Hepatocyte (in vitro differentiated cells): ENCODE measurements around the gene TSPAN16. TPM values are rescaled to one million over a fixed set of nuclear protein-coding genes. Genes with fewer than 3 reads are reported as not detected.

Experiments used
- DNase-seq: peaks from one replicate; pipeline ENCODE4 v3.0.0-alpha.2; 2016; ENCODE audit warnings: low spot score
- H2AFZ ChIP-seq: fragments of 200-600 bp; sonication (generic); 2 replicates; pipeline ENCODE4 v1.6.0; 2016; ENCODE audit warnings: antibody characterized with exemption, mild to moderate bottlenecking
- H3K27ac ChIP-seq: fragments of 200-600 bp; sonication (generic); 2 replicates; pipeline ENCODE4 v1.5.1; 2016; ENCODE audit warnings: mild to moderate bottlenecking
- H3K27me3 ChIP-seq: fragments of 200-600 bp; sonication (generic); 2 replicates; pipeline ENCODE4 v1.6.1; 2016
- H3K36me3 ChIP-seq: fragments of 200-600 bp; sonication (generic); replicated peaks from 2 replicates; pipeline ENCODE4 v1.5.1; 2016; ENCODE audit warnings: low read depth; ENCODE audit not compliant: insufficient read depth
- H3K4me1 ChIP-seq: fragments of 200-600 bp; sonication (generic); 2 replicates; pipeline ENCODE4 v1.5.1; 2016; ENCODE audit warnings: mild to moderate bottlenecking, moderate library complexity; ENCODE audit not compliant: insufficient read depth
- H3K4me2 ChIP-seq: fragments of 200-600 bp; sonication (generic); 2 replicates; pipeline ENCODE4 v1.6.0; 2016
- H3K4me3 ChIP-seq: fragments of 200-600 bp; sonication (generic); 2 replicates; pipeline ENCODE4 v1.5.1; 2016; ENCODE audit warnings: mild to moderate bottlenecking
- H3K79me2 ChIP-seq: fragments of 200-600 bp; sonication (generic); 2 replicates; pipeline ENCODE4 v1.6.0; 2017; ENCODE audit warnings: mild to moderate bottlenecking
- H3K9me2 ChIP-seq: fragments of 200-600 bp; sonication (generic); replicated peaks from 2 replicates; pipeline ENCODE4 v1.6.0; 2017; ENCODE audit warnings: mild to moderate bottlenecking; ENCODE audit not compliant: insufficient read depth
- H3K9me3 ChIP-seq: fragments of 200-600 bp; sonication (generic); 2 replicates; pipeline ENCODE4 v1.5.1; 2016; ENCODE audit warnings: low read depth, mild to moderate bottlenecking
- H4K20me1 ChIP-seq: fragments of 200-600 bp; sonication (generic); 2 replicates; pipeline ENCODE4 v1.6.0; 2016; ENCODE audit warnings: mild to moderate bottlenecking; ENCODE audit not compliant: insufficient read depth, poor library complexity, severe bottlenecking
- CTCF ChIP-seq: fragments of 200-600 bp; sonication (generic); IDR thresholded peaks from 2 replicates; pipeline ENCODE4 v1.5.1; 2016; ENCODE audit warnings: antibody characterized with exemption, mild to moderate bottlenecking; ENCODE audit not compliant: poor library complexity
- EZH2 ChIP-seq: fragments of 200-600 bp; sonication (generic); IDR thresholded peaks from 2 replicates; pipeline ENCODE4 v1.6.1; 2016; ENCODE audit warnings: antibody characterized with exemption, mild to moderate bottlenecking, borderline replicate concordance
- EZH2phosphoT487 ChIP-seq: fragments of 200-600 bp; sonication (generic); IDR thresholded peaks from one replicate; pipeline ENCODE4 v1.6.1; 2018; ENCODE audit warnings: antibody characterized with exemption, mild to moderate bottlenecking, low read depth, moderate library complexity; ENCODE audit not compliant: unreplicated experiment, severe bottlenecking
- WGBS: methylation state at CpG from one replicate; pipeline ENCODE4 v1.1.6; 2016; ENCODE audit warnings: low lambda C conversion rate; ENCODE audit errors: missing lambda C conversion rate; 5-methylcytosine and 5-hydroxymethylcytosine counted together
- polyA plus RNA-seq: library from polyadenylated mRNA; unstranded; fragments of >200 nt; fragmentation: Nextera tagmentation; extraction: Ambion mirVana; gene quantifications from 2 replicates; pipeline ENCODE4 v1.2.1, GENCODE V29; 2016
- total RNA-seq: library from RNA; depleted of rRNA; stranded (reverse); fragments of >200 nt; gene quantifications from 2 replicates; pipeline ENCODE4 v1.2.3, GENCODE V29; 2014

TSPAN16 gene
- total and polyA plus RNA-seq, 2 experiments from 2014 or later, result not detected

- DNase-seq, result peak; percentile 59
- peak overlapping the region; percentile 66 for H3K27ac ChIP-seq
- peak overlapping the region; percentile 54 for H3K4me2 ChIP-seq
These were observed 39.8 kb upstream of the TSPAN16 start for GRCh38 chr19:11256189-11256588.

GRCh38 chr19:11257846-11258380 lies 38.0 kb upstream of the TSPAN16 start:
- peaks cover 7% of the 10 kb centered on the region for H3K4me1 ChIP-seq
- no peaks in the 10 kb centered on the region for H3K9me3 ChIP-seq
- H3K27ac ChIP-seq, result no peak overlapping the region
- no peak overlapping the region for H2AFZ ChIP-seq
- 92% methylated on average over 3 of the region's 3 CpGs for WGBS
- no peak for DNase-seq
- no peaks in the 10 kb centered on the region for H4K20me1 ChIP-seq
- no peaks in the 10 kb centered on the region for H3K36me3 ChIP-seq
- H3K9me2 ChIP-seq, result no peaks in the 10 kb centered on the region
- peaks cover 11% of the 10 kb centered on the region for H3K79me2 ChIP-seq
- no peak overlapping the region for H3K4me3 ChIP-seq
- TF ChIP-seq CTCF, result no peak
- no peak for TF ChIP-seq EZH2phosphoT487
- TF ChIP-seq EZH2, result no peak
- no peak overlapping the region for H3K4me2 ChIP-seq
- H3K27me3 ChIP-seq, result no peaks in the 10 kb centered on the region

More at GRCh38 chr19:11256189-11256588, 39.8 kb upstream of the TSPAN16 start:
- H2AFZ ChIP-seq, result no peak overlapping the region
- WGBS, result 48% methylated on average over 6 of the region's 7 CpGs
- H3K4me1 ChIP-seq, result no peaks in the 10 kb centered on the region
- H4K20me1 ChIP-seq, result no peaks in the 10 kb centered on the region
- H3K36me3 ChIP-seq, result no peaks in the 10 kb centered on the region
- no peaks in the 10 kb centered on the region for H3K27me3 ChIP-seq
- peaks cover 4% of the 10 kb centered on the region for H3K79me2 ChIP-seq
- H3K9me2 ChIP-seq, result no peaks in the 10 kb centered on the region
- H3K4me3 ChIP-seq, result no peak overlapping the region
- H3K9me3 ChIP-seq, result no peaks in the 10 kb centered on the region
- TF ChIP-seq CTCF (no peak), EZH2phosphoT487 (no peak), EZH2 (no peak)

GRCh38 chr19:11260996-11261395 lies 35.0 kb upstream of the TSPAN16 start:
- Histone ChIP-seq H3K4me1 (peaks cover 23% of the 10 kb centered on the region), H3K4me3 (no peak overlapping the region), H3K36me3 (no peaks in the 10 kb centered on the region), H4K20me1 (no peaks in the 10 kb centered on the region), H2AFZ (no peak overlapping the region), H3K27ac (peak overlapping the region; percentile 92), H3K9me3 (no peaks in the 10 kb centered on the region), H3K27me3 (no peaks in the 10 kb centered on the region), H3K4me2 (peak overlapping the region; percentile 100), H3K79me2 (peaks cover 9% of the 10 kb centered on the region), H3K9me2 (no peaks in the 10 kb centered on the region)
- WGBS, result 77% methylated on average over 5 of the region's 5 CpGs
- TF ChIP-seq EZH2phosphoT487 (no peak), EZH2 (no peak), CTCF (no peak)
- DNase-seq, result no peak
